Astrocyte (in vitro differentiated cells and primary cell): ENCODE results near the gene TLR1. TPM values are rescaled to one million over a fixed set of nuclear protein-coding genes. Genes with fewer than 3 reads are reported as not detected.
A peak's percentile ranks its signal among the peaks of the same experiment; 100 is the strongest.

ENCODE experiments used
- DNase-seq: peaks from one replicate; pipeline ENCODE4 v3.0.0-alpha.2; 2010; ENCODE audit warnings: low read depth
- FAIRE-seq: peaks from 2 replicates; lab custom pipeline; 2011; peaks lifted over from hg19 to GRCh38; lab: Jason Lieb, UNC
- H2AFZ ChIP-seq: 2 replicates; pipeline ENCODE4 v1.6.0; 2012; ENCODE audit warnings: low read depth, low read length, inconsistent platforms
- H3K27ac ChIP-seq: 2 replicates; pipeline ENCODE4 v1.5.1; 2011; ENCODE audit warnings: low read depth, low read length, inconsistent platforms
- H3K27me3 ChIP-seq: 2 replicates; pipeline ENCODE4 v1.6.0; 2011; ENCODE audit warnings: low read length, inconsistent platforms; ENCODE audit not compliant: insufficient read depth
- H3K36me3 ChIP-seq: 2 replicates; pipeline ENCODE4 v1.5.1; 2011; ENCODE audit warnings: low read length, inconsistent platforms; ENCODE audit not compliant: insufficient read depth
- H3K4me1 ChIP-seq: 2 replicates; pipeline ENCODE4 v1.5.1; 2011; ENCODE audit warnings: low read length, inconsistent platforms; ENCODE audit not compliant: insufficient read depth
- H3K4me2 ChIP-seq: 2 replicates; pipeline ENCODE4 v1.6.0; 2012; ENCODE audit warnings: low read length, inconsistent platforms
- H3K4me3 ChIP-seq: 2 replicates; pipeline ENCODE4 v1.5.1; 2011; ENCODE audit warnings: low read depth, mild to moderate bottlenecking, low read length, inconsistent platforms; ENCODE audit not compliant: insufficient read depth
- H3K79me2 ChIP-seq: 2 replicates; pipeline ENCODE4 v1.6.0; 2012; ENCODE audit warnings: mild to moderate bottlenecking, low read length, inconsistent platforms; ENCODE audit not compliant: insufficient read depth
- H3K9ac ChIP-seq: 2 replicates; pipeline ENCODE4 v1.6.0; 2012; ENCODE audit warnings: mild to moderate bottlenecking, low read length, inconsistent platforms
- H3K9me3 ChIP-seq: 2 replicates; pipeline ENCODE4 v1.5.1; 2012; ENCODE audit warnings: low read depth, mild to moderate bottlenecking, low read length, inconsistent platforms; ENCODE audit not compliant: insufficient read depth
- H4K20me1 ChIP-seq: 2 replicates; pipeline ENCODE4 v1.6.0; 2012; ENCODE audit warnings: low read length, inconsistent platforms; ENCODE audit not compliant: insufficient read depth
- H3K27ac Mint-ChIP-seq: one replicate; pipeline ENCODE4 v1.8.0; 2021; ENCODE audit warnings: mild to moderate bottlenecking, mixed read lengths; ENCODE audit not compliant: unreplicated experiment
- H3K27me3 Mint-ChIP-seq: one replicate; pipeline ENCODE4 v1.8.0; 2021; ENCODE audit warnings: low read depth, mixed read lengths; ENCODE audit not compliant: unreplicated experiment
- H3K36me3 Mint-ChIP-seq: one replicate; pipeline ENCODE4 v1.8.0; 2021; ENCODE audit warnings: low read depth, mixed read lengths; ENCODE audit not compliant: unreplicated experiment
- H3K4me1 Mint-ChIP-seq: one replicate; pipeline ENCODE4 v1.8.0; 2021; ENCODE audit warnings: low read depth, mixed read lengths; ENCODE audit not compliant: unreplicated experiment
- H3K4me3 Mint-ChIP-seq: one replicate; pipeline ENCODE4 v1.8.0; 2021; ENCODE audit warnings: mild to moderate bottlenecking, moderate library complexity, mixed read lengths; ENCODE audit not compliant: unreplicated experiment
- H3K9me3 Mint-ChIP-seq: one replicate; pipeline ENCODE4 v1.8.0; 2021; ENCODE audit warnings: mild to moderate bottlenecking, mixed read lengths; ENCODE audit not compliant: unreplicated experiment
- CTCF ChIP-seq: IDR thresholded peaks from 2 replicates; pipeline ENCODE4 v1.5.1; 2011; ENCODE audit warnings: low read depth, mild to moderate bottlenecking, inconsistent platforms, low read length, moderate library complexity; ENCODE audit not compliant: insufficient read depth
- EZH2 ChIP-seq: IDR thresholded peaks from 2 replicates; pipeline ENCODE4 v1.6.1; 2012; ENCODE audit warnings: mild to moderate bottlenecking, low read length, inconsistent platforms; ENCODE audit not compliant: insufficient read depth
- total RNA-seq: library from RNA; stranded (reverse); gene quantifications from 2 replicates; pipeline ENCODE4 v1.2.1, GENCODE V29; 2021

Gene TLR1
- total RNA-seq, 1 donor from 2014 or later: 0.54 TPM

GRCh38 chr4:38759790-38760122 lies 44.8 kb downstream of the TLR1 start:
- H3K4me1 Mint-ChIP-seq: no peaks in the 10 kb centered on the region
- Histone ChIP-seq H3K4me1 (no peaks in the 10 kb centered on the region), H3K27me3 (no peaks in the 10 kb centered on the region), H4K20me1 (no peaks in the 10 kb centered on the region), H3K27ac (no peak overlapping the region), H3K36me3 (no peaks in the 10 kb centered on the region), H3K4me2 (no peak overlapping the region), H3K9ac (no peak overlapping the region), H3K9me3 (no peaks in the 10 kb centered on the region), H3K4me3 (no peak overlapping the region), H3K79me2 (no peaks in the 10 kb centered on the region), H2AFZ (no peak overlapping the region)
- no peak for FAIRE-seq
- H3K36me3 Mint-ChIP-seq: no peaks in the 10 kb centered on the region
- TF ChIP-seq CTCF: no peak
- no peak for TF ChIP-seq EZH2
- no peaks in the 10 kb centered on the region for H3K9me3 Mint-ChIP-seq
- H3K27ac Mint-ChIP-seq: no peak overlapping the region
- H3K4me3 Mint-ChIP-seq: no peak overlapping the region
- no peak for DNase-seq
- H3K27me3 Mint-ChIP-seq: no peaks in the 10 kb centered on the region

GRCh38 chr4:38759113-38759789 lies 45.3 kb downstream of the TLR1 start:
- FAIRE-seq (no peak), DNase-seq (peak; percentile 56)
- Histone ChIP-seq H3K4me1 (no peaks in the 10 kb centered on the region), H4K20me1 (no peaks in the 10 kb centered on the region), H3K9me3 (no peaks in the 10 kb centered on the region), H3K4me3 (no peak overlapping the region), H2AFZ (peak overlapping the region; percentile 64), H3K36me3 (no peaks in the 10 kb centered on the region), H3K27ac (no peak overlapping the region), H3K27me3 (no peaks in the 10 kb centered on the region), H3K4me2 (peak overlapping the region; percentile 67), H3K9ac (peak overlapping the region; percentile 49), H3K79me2 (no peaks in the 10 kb centered on the region)
- H3K4me1 Mint-ChIP-seq: no peaks in the 10 kb centered on the region
- H3K27me3 Mint-ChIP-seq: no peaks in the 10 kb centered on the region
- peak overlapping the region; percentile 47 for H3K27ac Mint-ChIP-seq
- TF ChIP-seq CTCF: peak; percentile 76
- no peak for TF ChIP-seq EZH2
- H3K9me3 Mint-ChIP-seq: no peaks in the 10 kb centered on the region
- no peak overlapping the region for H3K4me3 Mint-ChIP-seq
- no peaks in the 10 kb centered on the region for H3K36me3 Mint-ChIP-seq

GRCh38 chr4:38757945-38758600 lies 46.5 kb downstream of the TLR1 start:
- FAIRE-seq (no peak), DNase-seq (no peak)
- Mint-ChIP-seq H3K27ac (no peak overlapping the region), H3K36me3 (no peaks in the 10 kb centered on the region), H3K27me3 (no peaks in the 10 kb centered on the region), H3K4me1 (no peaks in the 10 kb centered on the region), H3K4me3 (no peak overlapping the region), H3K9me3 (no peaks in the 10 kb centered on the region)
- TF ChIP-seq EZH2 (no peak), CTCF (no peak)
- H3K9me3 ChIP-seq: no peaks in the 10 kb centered on the region
- H3K79me2 ChIP-seq: no peaks in the 10 kb centered on the region
- H4K20me1 ChIP-seq: no peaks in the 10 kb centered on the region
- H3K9ac ChIP-seq: no peak overlapping the region
- H3K4me2 ChIP-seq: no peak overlapping the region
- H3K4me1 ChIP-seq: peaks cover 7% of the 10 kb centered on the region
- H3K27ac ChIP-seq: no peak overlapping the region
- H2AFZ ChIP-seq: no peak overlapping the region
- no peaks in the 10 kb centered on the region for H3K36me3 ChIP-seq
- no peak overlapping the region for H3K4me3 ChIP-seq
- no peaks in the 10 kb centered on the region for H3K27me3 ChIP-seq
